GM12873 (cell line): ENCODE results near the gene GATAD2B.
A peak's percentile ranks its signal among the peaks of the same experiment; 100 is the strongest.

ENCODE experiments used
- CTCF ChIP-seq: IDR thresholded peaks from 2 replicates; pipeline ENCODE4 v1.5.1; 2012; ENCODE audit warnings: low read depth, mild to moderate bottlenecking, moderate library complexity, low read length, control low read depth; ENCODE audit not compliant: insufficient read depth; ENCODE audit errors: missing control alignments

The GATAD2B gene

DNA sequence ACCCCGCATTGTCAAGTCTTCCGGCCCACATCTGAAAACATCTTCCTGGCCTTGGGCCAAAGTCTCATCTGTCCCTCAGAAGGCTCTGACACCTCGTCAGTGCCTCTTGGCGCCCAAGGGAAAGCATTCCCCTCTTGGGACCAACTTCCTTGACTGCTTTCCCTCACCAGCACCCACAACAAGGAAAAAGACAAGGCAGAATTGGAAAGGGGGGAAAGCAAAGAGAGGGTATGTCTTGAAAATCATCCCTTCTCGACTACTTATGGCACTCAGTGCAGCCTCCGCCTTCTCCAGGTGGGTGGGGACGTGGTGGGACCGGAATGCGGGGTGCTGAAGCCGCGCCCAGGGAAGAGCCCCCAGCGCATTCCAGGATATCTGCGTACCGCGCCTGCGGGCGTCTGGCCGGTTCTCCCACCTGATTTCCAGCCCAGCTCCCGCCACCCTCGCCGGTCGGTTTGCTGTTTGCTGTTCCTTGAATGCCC, 41.1 kb upstream of the GATAD2B start:
- TF ChIP-seq CTCF, result no peak

- no peak for TF ChIP-seq CTCF
These were observed 40.5 kb upstream of the GATAD2B start, which contains the start of gene SLC39A1 for GRCh38 chr1:153963030-153963849. Gene SLC39A1, minus strand, starts transcription at chr1:153963537. Its CDS starts 822 bp downstream, at chr1:153962715.

DNA sequence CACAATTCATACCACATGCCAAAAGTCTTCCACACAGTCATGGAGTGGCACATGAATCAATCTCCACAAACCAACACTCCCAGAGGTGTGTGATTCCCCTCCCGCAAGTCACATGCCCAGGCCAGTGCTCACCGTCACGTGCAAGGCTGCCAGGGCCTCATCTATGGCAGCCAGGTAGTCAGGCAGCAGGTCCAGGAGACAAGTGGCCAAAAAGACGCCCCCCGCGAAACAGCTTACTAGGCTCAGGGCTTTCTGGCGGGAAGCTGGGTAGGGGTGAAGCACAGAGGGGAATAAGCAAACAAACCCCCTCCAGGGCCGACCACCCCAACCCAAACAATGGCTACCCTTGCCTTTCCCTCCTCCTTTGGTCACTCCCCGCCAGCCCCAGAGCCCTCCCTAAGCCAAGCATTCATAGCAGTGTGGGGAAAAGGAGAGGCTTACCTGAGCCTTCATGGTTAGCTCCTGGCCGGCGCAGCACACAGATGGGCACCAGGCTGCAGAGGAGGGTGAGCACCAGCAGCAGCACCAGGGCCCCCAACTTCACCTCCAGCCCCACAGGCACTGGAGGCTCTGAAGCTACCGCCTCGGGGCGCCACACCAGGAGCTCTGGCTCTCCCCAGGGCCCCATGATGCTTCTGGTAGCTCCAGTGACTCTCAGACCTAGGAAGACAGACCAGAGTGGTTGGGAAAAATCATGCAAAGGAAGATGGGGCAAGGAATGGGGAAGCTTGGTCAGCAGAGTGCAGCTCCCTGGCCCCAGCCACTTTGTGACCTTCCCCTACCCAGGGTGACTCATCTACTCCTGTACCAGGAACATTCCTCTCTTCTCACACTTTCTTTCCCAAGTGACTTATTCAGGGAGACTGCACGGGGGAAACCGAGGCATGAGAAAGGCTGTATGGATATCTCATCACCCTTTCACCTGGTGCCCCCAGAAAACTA, 39.6 kb upstream of the GATAD2B start:
- TF ChIP-seq CTCF, result peak; percentile 17

GRCh38 chr1:153961421-153961820, 38.6 kb upstream of the GATAD2B start:
- no peak for TF ChIP-seq CTCF

- no peak for TF ChIP-seq CTCF
These were observed 37.4 kb upstream of the GATAD2B start for GRCh38 chr1:153960206-153960605.

DNA sequence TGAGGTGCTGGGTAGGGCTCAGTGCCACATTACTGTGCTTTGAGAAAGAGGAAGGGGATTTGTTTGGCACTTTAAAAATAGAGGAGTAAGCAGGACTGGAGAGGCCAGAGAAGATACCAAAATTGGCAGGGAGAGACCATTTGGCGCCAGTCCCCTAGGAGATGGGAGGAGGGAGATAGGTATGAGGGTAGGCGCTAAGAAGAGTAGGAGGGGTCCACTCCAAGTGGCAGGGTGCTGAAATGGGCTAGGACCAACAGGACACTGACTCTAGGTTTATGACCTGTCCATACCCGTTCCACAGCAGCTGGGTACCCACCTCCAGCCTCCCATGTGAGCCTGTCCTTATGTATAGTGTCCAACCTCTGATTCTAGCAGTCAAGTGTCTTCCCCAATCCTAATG, 36.7 kb upstream of the GATAD2B start:
- no peak for TF ChIP-seq CTCF

- TF ChIP-seq CTCF, result no peak
These were observed 36.1 kb upstream of the GATAD2B start for GRCh38 chr1:153958961-153959260.
